ENCODE measurements around the gene NTNG1. TPM values are rescaled to one million over a fixed set of nuclear protein-coding genes. Genes with fewer than 3 reads are reported as not detected.

The NTNG1 gene
- total and polyA plus RNA-seq, 2 of the 13 experiments (the other 11 are each of a cell fraction or from before 2014, with no cell fraction given): not detected

DNA sequence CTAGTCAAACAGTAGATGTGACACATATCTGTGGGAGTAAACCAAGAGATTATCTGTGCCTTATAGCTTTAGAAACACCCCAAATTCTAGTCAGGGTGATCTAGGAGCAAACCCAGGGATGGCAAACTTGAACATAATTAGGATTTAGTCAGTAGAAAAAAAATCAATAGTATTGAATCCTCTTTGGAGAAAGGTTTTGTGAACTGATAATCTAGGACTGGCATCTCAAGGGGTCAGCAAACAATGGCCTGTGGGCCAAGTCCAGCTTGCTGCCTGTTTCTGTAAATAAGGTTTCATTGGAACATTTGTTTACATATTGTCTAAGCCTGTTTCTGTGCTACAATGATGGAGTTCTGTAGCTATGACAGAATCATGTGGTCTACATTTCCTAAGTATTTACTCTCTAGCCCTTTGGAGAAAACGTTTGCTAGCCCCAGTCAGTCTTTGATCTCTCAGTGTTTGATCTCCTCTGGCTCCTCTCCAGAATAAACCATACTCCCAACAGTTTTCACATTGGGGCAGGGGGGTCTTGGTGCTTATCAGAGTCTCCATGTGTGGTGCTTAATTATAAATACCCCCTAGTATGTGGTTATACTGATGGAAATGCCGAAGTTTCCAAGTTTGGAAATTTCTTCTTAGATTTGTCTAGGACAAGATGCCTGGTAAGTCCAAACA is 385.8 kb downstream of the NTNG1 start (continued):
- TF ChIP-seq GPN1 (CRISPR knock-in tag; IDR thresholded peaks at IDR 0.05; ENCODE audit: borderline replicate concordance) (no peak), TBX3 (IDR thresholded peaks at IDR 0.05; ENCODE audit: borderline replicate concordance) (peak; percentile 91), ZKSCAN8 (CRISPR knock-in tag; IDR thresholded peaks at IDR 0.05; ENCODE audit: borderline replicate concordance) (peak; percentile 54; the same call in 1 of the 2 replicates), SOX13 (IDR thresholded peaks at IDR 0.05) (peak; percentile 99), SOX13 (CRISPR knock-in tag; conservative IDR thresholded peaks at IDR 0.05 in 1 of 2, IDR thresholded peaks at IDR 0.05 in 1 of 2) (peak in 1 of 2 experiments; percentile 100; a peak in 2 of 4 replicates), ZNF33A (CRISPR knock-in tag; IDR thresholded peaks at IDR 0.05; ENCODE audit: borderline replicate concordance) (0 out of 2 replicates have a peak, but pooled peaks have one; percentile 30), SSRP1 (CRISPR knock-in tag; IDR thresholded peaks at IDR 0.05) (peak; percentile 25; the same call in 1 of the 2 replicates), ZNF143 (CRISPR knock-in tag; IDR thresholded peaks at IDR 0.05) (no peak), TEAD3 (CRISPR knock-in tag; optimal IDR thresholded peaks at IDR 0.05; ENCODE audit: borderline replicate concordance) (peak; percentile 86), STAT5B (CRISPR knock-in tag; IDR thresholded peaks at IDR 0.05) (no peak), ZSCAN20 (CRISPR knock-in tag; IDR thresholded peaks at IDR 0.05; ENCODE audit: borderline replicate concordance) (0 out of 2 replicates have a peak, but pooled peaks have one; percentile 11), CBFB (CRISPR knock-in tag; IDR thresholded peaks at IDR 0.05) (0 out of 2 replicates have a peak, but pooled peaks have one; percentile 43), ZNF670 (CRISPR knock-in tag; IDR thresholded peaks at IDR 0.05; ENCODE audit: borderline replicate concordance) (0 out of 2 replicates have a peak, but pooled peaks have one; percentile 24), POGZ (CRISPR knock-in tag; IDR thresholded peaks at IDR 0.05) (peak; percentile 85), ZBTB42 (CRISPR knock-in tag; IDR thresholded peaks at IDR 0.05) (no peak)
- TF ChIP-seq, protein P1, sequence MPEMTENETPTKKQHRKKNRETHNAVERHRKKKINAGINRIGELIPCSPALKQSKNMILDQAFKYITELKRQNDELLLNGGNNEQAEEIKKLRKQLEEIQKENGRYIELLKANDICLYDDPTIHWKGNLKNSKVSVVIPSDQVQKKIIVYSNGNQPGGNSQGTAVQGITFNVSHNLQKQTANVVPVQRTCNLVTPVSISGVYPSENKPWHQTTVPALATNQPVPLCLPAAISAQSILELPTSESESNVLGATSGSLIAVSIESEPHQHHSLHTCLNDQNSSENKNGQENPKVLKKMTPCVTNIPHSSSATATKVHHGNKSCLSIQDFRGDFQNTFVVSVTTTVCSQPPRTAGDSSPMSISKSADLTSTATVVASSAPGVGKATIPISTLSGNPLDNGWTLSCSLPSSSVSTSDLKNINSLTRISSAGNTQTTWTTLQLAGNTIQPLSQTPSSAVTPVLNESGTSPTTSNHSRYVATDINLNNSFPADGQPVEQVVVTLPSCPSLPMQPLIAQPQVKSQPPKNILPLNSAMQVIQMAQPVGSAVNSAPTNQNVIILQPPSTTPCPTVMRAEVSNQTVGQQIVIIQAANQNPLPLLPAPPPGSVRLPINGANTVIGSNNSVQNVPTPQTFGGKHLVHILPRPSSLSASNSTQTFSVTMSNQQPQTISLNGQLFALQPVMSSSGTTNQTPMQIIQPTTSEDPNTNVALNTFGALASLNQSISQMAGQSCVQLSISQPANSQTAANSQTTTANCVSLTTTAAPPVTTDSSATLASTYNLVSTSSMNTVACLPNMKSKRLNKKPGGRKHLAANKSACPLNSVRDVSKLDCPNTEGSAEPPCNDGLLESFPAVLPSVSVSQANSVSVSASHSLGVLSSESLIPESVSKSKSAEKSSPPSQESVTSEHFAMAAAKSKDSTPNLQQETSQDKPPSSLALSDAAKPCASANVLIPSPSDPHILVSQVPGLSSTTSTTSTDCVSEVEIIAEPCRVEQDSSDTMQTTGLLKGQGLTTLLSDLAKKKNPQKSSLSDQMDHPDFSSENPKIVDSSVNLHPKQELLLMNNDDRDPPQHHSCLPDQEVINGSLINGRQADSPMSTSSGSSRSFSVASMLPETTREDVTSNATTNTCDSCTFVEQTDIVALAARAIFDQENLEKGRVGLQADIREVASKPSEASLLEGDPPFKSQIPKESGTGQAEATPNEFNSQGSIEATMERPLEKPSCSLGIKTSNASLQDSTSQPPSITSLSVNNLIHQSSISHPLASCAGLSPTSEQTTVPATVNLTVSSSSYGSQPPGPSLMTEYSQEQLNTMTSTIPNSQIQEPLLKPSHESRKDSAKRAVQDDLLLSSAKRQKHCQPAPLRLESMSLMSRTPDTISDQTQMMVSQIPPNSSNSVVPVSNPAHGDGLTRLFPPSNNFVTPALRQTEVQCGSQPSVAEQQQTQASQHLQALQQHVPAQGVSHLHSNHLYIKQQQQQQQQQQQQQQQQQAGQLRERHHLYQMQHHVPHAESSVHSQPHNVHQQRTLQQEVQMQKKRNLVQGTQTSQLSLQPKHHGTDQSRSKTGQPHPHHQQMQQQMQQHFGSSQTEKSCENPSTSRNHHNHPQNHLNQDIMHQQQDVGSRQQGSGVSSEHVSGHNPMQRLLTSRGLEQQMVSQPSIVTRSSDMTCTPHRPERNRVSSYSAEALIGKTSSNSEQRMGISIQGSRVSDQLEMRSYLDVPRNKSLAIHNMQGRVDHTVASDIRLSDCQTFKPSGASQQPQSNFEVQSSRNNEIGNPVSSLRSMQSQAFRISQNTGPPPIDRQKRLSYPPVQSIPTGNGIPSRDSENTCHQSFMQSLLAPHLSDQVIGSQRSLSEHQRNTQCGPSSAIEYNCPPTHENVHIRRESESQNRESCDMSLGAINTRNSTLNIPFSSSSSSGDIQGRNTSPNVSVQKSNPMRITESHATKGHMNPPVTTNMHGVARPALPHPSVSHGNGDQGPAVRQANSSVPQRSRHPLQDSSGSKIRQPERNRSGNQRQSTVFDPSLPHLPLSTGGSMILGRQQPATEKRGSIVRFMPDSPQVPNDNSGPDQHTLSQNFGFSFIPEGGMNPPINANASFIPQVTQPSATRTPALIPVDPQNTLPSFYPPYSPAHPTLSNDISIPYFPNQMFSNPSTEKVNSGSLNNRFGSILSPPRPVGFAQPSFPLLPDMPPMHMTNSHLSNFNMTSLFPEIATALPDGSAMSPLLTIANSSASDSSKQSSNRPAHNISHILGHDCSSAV (CRISPR knock-in tag; IDR thresholded peaks at IDR 0.05; ENCODE audit: borderline replicate concordance): no peak
- TF ChIP-seq, protein P2, sequence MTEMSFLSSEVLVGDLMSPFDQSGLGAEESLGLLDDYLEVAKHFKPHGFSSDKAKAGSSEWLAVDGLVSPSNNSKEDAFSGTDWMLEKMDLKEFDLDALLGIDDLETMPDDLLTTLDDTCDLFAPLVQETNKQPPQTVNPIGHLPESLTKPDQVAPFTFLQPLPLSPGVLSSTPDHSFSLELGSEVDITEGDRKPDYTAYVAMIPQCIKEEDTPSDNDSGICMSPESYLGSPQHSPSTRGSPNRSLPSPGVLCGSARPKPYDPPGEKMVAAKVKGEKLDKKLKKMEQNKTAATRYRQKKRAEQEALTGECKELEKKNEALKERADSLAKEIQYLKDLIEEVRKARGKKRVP (CRISPR knock-in tag; IDR thresholded peaks at IDR 0.05): peak in 1 of 2 experiments; percentile 49; a peak in 1 of 4 replicates
- TF ChIP-seq, protein P3, sequence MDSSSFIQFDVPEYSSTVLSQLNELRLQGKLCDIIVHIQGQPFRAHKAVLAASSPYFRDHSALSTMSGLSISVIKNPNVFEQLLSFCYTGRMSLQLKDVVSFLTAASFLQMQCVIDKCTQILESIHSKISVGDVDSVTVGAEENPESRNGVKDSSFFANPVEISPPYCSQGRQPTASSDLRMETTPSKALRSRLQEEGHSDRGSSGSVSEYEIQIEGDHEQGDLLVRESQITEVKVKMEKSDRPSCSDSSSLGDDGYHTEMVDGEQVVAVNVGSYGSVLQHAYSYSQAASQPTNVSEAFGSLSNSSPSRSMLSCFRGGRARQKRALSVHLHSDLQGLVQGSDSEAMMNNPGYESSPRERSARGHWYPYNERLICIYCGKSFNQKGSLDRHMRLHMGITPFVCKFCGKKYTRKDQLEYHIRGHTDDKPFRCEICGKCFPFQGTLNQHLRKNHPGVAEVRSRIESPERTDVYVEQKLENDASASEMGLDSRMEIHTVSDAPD (CRISPR knock-in tag; IDR thresholded peaks at IDR 0.05): no peak
- TF ChIP-seq, protein P4, sequence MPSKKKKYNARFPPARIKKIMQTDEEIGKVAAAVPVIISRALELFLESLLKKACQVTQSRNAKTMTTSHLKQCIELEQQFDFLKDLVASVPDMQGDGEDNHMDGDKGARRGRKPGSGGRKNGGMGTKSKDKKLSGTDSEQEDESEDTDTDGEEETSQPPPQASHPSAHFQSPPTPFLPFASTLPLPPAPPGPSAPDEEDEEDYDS (CRISPR knock-in tag; IDR thresholded peaks at IDR 0.05): no peak
